ENCODE results near the gene RANBP9.

RANBP9 gene

DNA sequence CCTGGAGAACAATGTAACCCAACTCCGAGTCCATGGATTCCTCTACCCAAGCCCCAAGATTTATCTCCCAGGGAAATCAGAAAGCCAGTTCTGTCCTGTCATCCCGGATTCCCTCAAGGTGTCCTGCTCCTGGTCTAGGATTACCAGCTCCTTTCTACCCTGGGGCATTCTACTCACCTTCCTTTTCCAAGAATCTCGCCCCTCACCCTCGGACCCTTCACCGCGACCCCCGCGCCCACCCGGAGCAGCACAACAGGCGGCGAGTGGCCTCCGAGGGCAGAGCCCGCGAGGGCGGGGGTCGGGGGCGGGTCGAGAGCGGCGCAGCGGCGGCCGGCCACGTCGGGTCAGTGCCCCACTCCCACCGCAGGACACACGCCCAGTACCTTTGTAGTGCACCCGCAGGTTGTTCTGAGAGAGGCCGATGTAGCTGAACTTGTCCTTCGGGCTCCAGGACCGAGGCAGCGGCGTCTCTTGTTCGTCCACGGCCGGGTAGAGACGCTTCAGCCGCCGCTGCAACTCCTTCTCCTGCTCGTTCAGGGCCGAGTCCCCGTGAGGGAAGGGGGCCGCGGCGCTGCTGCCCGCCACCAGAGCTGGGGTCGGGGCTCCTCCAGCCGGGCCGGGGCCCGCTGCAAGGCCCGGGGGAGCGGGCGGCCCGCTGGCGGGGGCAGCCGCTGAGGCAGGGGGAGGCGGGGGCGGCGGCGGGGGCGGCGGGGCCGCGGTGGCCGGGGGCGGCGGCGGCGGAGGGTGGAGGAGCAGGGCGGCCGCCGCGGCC lies 897 bp downstream of the RANBP9 start:
- DNase-seq: peak; percentile 19

DNA sequence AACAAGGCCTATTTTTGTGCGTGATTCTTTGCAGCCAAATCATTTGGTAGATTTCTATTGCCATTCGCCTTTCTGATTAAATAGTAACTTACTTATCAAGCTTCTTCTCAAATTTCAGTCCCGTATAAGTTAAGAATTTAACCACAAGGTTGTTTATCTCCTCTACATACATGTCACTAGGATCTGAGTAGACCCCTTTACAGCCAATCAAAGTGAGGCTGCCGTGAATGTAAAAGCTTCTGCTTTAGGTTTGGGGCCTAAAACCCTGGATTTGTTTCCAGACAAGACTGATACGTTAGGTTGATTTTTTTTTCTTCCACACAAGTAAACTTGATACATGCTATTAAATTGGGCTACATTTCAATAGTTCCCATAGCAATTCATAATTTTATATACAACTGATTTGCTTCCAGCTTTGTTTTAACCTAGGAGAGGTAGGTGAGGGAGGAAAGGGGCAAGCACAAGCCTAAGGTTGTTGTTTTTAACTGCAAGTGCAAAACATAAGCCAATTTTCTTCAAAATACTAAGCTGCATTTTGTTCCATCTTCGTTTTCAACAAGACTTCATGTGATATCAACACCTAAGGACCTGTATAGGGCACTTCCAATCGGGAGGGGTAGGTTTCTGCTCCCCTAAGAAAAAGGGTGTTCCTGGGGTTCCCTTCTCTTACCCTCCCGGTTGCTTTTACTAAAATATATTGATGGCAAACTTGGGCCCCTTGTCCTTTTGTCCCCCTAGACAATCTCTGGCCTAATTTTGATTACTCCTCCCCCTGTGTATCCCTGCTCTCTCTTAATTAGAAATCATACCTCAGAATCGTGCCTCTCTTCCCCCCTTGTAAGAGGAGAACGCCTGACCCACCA lies 1.7 kb downstream of the RANBP9 start:
- peak; percentile 81 for DNase-seq

DNA sequence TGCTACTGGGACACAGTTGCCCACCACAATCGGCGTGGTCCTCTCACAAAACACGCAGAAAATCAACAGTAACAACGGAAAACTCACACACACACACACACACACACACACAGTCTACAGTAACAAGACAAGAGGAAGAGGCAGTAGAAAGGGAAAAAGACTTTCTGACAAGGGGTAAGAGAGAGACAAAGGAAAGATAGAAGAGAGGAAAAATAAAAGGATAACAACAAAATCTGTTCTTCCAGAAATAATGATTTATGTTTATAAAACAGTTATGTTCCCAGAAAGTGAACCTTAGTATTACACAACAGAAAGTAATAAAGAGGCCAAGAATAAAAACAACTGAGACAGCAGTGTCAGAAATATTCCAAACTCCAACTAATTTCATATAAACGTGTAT lies 2.9 kb downstream of the RANBP9 start:
- no peak for DNase-seq

DNA sequence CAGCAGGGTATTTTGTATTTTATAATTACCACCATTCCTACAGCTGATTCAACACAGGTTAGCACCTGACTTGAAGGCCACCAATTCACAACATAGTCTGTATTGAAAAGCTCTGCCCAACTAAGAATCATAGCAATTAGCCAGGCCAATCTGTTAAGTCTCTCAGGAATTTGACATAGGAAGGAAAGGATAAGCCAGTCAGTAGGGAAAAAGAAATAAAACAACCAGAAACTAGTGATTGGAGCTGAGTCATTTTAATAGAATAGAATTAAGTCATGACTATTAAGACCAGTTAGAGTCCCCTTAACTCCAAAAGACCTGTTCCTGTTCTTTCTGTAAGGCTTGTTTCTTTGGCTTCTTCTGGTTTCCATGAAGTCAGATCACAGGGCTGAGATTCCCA lies 8.1 kb downstream of the RANBP9 start:
- no peak for DNase-seq

DNA sequence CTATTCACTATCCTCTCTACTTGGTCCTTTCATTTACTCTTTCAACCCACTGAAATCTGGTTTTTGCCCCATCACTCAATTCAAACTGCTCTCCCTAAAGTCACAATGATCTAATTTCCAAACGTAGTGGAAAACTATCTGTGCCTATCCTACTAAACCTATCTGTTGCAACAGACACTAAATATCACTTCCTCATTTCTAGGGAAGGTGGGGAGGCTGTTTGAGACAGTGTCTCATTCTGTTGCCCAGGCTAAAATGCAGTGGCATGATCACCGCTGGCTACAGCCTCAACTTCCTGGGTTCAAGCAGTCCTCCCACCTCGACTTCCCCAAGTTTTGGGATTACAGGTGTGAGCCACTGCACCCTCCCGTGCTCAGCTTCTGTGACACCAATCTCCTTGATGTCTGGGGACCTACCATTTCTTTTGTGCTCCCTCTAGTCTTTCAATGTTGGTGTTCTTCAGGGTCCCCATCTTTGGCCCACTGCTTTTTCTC lies 8.8 kb downstream of the RANBP9 start:
- DNase-seq: peak; percentile 72

DNA sequence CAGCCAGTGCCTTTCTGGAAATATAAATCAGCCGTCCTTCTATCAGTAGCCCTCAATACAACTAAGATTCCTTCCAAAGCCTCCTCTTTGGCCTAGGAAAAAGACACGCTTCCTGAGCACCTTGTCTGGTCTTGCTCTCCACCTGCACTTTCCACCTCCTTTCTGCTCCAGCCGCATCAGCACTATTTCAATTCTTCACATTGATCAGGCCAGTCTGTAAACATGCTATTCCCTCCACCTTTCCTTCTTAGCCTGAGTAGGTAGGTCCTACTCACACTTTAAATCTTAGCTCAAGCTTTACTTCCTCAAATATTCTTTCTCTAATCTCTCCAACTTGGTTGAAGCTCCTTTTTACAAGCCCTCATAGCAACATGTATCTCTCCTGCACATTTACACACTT lies 11.4 kb downstream of the RANBP9 start:
- DNase-seq: no peak

DNA sequence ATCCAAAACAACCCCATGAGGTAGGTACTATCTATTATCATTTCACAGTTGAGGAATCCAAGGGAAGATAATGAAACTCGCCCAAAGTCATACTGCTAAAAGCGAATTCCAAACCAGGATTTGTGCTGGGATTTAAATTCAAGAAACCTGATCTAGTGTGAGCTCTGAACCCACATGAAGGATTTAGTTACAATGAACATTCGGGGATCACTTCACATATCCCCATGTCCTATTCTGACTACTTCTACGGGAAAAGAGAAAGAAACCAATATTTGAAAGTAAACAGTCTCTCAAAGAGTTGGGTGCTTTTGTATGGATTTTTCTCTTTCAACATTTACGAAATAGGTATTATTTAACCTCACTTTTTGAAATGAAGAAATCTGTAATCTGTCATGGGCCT lies 12.9 kb downstream of the RANBP9 start:
- DNase-seq: no peak

DNA sequence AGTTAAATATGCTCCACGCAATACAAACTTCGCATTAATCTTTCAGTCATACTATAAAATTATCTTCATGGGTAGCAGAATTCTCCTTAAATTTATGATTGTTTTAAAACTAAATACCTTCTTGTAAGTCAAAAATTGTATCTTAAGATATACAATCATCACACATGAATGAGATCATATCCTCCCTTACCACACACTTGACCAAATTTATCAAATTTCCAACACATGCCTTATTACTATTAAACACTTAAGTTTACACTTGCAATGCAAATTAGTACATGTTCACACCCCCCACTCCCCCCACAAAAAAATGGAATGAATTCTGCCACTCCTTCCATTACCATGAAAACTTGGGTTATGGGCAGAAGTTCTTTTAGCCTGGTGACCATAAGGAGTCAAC lies 13.8 kb downstream of the RANBP9 start:
- no peak for DNase-seq

DNA sequence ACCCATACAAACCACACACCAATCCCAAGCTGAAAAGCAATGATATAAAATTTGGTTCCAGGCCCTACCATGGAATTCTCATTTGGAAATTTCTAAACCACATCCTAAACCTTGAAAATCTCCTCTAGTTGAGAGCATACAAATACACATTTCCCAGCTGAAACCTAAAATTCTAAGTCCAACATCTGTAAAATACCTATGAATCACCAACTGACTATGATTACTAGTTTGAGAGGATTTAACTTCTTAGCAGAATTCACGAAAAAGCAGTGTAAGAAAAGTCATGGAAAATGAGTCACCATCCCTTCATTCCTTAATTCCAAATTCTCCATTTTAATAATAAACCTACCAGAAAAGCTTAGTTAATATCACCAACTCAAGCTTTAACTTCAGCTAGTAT lies 15.4 kb downstream of the RANBP9 start:
- no peak for DNase-seq

DNA sequence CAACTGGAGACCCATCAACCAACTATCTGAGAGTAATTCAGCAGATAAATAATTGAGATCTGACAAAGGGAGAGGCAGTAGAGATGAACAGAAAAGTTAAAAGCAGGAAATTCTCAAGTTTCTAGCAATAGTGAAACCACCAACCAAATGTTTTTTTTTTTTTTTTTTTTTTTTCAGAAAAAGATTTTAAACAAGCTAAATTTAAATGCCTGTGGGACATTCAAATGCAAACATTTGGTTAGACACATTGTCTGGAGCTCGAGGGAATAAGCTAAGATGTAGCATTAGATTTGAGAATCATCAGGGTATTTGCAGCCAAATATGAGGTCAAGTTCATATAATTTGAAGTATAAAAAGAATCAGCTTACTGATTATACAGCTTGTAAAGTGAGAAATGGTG lies 16.4 kb downstream of the RANBP9 start:
- DNase-seq: no peak

DNA sequence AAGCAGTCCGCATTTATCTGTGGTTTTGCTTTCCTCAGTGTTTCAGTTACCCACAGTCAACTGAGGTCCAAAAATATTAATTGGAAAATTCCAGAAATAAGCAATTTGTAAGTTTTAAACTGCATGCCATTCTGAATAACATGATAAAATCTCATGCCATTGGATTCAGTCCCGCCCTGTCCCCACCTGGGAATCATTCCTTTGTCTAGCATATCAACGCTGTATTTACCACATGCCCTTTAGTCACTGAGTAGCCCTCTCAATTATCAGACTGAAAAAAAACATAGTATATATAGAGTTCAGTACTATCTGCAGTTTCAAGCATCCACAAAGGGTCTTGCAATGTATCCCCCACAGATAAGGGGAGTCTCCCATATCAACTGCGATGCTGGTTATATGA lies 17.1 kb downstream of the RANBP9 start:
- no peak for DNase-seq

DNA sequence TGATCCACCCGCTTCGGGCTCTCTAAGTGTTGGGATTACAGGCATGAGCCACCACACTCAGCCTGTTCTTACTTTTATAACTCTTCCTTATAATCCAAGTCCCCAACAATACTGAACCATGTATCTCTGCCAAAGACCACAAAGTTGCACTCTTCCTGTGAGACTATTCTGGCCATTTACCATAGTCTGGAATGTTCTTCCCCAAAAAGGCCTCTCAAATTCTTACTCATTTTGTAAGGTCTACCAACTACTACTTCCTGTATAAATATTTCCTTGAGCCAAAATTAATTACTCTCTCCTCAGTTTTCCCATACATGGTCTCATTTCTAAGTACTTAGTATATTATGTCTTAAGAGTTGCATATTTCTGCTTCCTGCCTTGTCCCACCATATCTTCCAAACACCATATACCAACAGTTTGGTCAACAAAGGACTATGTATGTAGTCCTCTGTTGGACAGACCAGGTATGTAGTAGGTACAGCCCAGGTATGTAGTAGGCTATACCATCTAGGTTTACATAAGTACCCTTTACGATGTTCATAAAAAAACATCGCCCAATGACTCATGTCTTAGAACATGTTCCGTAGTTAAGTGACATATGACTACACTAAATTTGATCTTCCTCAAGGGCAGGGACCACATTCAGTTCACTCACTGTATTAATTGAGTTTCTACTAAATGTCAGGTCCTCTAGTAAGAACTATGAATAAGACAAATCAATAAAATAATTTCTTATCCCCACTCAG lies 22.0 kb downstream of the RANBP9 start:
- DNase-seq: no peak

DNA sequence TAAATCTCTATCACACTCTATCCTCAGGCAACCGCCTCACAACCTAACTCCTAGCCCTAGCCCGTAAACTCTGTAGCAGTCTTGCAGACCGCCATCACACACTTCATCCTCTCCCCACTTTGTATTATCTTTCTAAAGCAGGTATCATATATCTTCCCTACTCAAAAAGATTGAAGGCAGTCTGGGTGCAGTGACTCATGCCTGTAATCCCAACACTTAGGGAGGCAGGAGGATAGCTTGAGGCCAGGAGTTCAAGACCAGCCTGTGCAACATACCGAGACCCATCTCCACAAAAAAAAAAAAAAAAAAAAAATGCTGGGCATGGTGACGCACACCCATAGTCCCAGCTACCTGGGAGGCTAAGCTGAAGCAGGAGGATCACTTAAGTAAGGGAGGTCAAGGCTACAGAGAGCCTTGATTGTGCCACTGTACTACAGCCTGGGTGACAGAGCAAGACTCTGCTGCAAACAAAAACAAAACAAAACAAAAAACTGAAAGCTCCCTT lies 22.9 kb downstream of the RANBP9 start:
- DNase-seq: no peak

DNA sequence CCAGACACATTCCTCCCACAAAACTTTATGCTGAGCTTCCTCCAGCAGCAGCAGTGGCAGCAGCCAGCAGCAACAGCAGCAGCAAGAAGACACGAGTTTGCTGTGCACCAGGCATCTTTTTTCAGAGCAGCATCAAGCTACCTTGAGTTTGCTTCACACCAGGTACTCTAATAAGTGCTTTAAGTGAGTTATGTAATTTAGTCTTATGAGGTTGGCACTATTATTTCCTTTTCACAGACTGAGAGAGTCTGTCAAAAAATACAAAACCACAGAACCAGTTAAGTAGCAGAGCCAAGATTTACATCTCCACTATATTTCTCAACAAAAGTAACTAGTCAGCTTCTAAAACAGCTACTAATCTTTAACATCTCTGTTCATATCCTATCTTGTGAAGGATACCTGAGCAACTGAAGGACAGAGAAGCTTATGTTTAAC lies 23.7 kb downstream of the RANBP9 start:
- DNase-seq: no peak

DNA sequence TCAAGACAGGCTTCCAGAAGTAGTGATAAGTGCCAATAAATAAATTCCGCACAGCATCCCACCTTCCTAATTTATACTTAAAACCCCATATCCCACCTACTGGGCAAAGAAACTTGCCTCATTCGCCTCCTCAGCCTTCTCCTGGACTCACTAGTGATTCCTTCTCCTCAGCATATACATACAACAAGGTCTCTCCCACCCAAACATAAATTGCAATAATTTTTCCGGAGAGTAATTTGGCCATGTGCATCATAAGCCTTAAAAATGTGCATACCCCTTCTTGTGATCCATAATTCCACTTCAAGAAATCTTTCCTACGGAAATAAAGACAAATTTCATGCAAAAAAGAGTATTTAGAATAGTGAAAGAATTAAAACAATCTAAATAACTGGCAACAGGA lies 26.8 kb downstream of the RANBP9 start:
- no peak for DNase-seq

DNA sequence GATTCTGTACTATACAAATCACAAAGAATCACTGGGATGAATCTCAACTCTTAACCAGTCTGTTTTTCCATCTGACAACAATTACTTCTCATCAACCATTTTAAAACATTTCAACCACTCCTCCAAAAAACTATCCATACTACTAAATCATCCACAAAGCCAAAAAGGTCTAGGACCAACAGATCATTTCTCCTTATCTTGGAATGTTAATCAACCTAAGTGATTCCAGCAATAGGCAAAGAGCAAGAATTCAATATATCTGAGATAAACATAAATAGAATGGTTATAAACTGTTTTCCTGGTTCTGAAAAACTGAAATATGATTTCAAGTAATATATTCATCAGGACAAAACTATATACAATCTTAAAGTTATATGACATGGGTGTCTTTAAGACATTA lies 28.6 kb downstream of the RANBP9 start:
- DNase-seq: no peak

DNA sequence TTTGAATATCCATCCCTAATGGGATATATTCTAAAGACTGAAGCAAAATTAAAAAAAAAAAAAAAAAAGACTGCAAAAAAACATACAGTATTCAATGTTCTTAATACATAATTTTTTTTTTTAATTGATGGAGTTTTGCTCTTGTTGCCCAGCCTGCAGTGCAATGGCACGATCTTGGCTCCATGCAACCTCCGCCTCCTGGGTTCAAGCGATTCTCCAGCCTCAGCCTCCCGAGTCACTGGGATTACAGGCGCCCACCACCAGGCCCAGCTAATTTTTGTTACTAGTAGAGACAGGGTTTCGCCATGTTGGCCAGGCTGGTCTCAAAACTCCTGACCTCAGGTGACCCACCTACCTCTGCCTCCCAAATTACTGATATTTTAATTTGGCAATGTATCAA lies 29.3 kb downstream of the RANBP9 start:
- DNase-seq: no peak

DNA sequence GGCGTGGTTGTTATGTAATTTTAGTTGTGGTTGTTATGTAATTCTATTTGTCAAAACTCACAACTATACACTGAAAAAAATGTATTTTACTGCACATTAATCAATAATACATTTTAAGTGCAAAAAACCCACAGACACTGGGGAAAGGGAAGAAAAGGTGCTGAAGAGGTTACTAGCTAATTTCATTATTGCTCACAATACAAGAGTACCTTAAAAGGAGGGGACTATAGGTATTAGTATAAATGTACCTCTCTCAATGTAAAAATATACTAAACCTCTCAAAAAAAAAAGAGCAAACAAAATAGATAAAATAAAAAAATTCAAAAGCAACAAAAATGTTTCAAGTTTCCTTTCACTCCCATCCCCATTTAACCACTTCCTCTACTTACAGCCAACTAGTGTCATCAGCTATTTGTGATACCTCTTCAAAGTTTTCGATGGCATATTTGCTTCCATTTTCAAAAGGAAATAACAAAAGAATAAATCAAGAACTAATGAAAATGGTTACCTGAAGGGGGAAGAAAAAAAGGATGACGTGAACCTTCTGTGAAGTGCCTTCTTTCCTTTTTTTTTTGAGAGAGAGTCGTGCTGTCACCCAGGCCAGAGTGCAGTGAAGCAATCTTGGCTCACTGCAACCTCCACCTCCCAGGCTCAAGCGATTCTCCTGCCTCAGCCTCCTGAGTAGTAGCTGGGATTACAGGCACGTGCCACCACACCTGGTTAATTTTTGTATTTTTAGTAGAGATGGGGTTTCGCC lies 30.2 kb downstream of the RANBP9 start:
- no peak for DNase-seq

DNA sequence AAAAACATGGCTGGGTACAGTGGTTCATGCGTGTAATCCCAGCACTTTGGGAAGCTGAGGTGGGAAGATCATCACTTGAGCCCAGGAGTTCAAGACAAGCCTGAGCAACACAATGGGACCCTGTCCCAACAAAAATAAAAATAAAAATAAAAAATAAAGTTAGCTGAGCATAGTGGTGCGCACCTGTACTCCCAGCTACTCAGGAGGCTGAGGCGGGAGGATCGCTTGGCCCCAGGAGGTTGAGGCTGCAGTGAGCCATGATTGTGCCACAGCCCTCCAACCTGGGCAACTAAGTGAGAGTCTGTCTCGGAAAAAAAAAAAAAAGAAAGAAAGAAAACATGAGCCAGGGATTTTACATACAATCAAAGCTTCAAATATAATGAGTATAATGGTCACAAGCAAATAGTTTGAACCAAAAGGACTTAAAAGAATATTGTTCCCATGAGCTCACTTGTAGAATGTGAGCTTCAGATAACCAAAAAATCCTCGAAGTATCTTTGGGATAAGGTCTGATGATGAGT lies 31.1 kb downstream of the RANBP9 start:
- DNase-seq: no peak

DNA sequence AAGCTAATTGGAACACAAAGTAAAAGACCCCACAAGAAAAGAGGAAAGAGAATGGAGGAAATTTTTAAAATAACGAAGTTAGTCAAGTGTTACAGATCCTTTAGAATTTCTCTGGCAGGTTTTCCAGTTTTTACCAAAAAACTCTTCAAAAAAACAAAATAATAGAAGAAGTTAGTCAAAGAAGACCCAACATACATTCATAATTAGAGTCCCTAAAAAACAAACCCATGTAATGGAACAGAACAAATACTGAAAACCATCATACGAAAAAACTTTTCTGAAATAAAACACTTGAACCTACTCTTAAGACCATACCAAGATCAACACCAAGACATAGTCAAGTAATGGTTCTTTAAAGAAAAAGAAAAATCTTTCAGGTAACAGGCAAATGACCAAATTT lies 31.6 kb downstream of the RANBP9 start:
- no peak for DNase-seq

DNA sequence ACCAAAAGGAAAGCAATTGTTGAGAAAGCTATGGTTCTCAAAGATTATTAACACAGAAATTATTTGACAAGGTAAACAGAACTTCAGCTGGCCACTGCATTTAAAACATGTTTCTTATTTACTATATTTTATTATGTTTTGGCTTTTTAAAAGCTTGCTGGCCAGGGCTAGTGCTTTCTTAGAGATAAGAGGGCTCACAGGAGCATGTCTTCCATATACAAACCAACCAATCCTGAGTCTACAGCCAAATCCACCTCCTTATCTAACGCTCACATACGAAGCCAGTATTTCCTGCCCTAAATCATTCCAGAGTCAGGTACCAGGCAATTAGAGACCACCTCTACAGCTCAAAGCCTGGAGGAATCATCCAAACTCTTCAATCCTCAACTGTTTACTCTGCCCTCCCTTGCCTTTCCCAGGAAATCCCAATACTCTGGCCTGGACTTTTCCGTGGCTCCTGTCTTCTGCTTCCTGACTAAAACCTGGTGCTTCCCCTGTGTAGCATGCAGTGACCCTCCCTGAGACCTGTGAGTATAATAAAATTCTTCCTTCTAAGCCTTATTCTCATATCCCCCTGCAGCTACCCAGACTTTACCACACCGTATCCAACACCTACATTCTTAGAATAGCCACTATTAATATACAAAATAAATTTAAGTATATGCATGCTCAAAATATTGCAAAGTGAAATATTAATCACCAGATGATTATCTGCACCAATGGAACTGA lies 33.2 kb downstream of the RANBP9 start:
- DNase-seq: peak; percentile 95

DNA sequence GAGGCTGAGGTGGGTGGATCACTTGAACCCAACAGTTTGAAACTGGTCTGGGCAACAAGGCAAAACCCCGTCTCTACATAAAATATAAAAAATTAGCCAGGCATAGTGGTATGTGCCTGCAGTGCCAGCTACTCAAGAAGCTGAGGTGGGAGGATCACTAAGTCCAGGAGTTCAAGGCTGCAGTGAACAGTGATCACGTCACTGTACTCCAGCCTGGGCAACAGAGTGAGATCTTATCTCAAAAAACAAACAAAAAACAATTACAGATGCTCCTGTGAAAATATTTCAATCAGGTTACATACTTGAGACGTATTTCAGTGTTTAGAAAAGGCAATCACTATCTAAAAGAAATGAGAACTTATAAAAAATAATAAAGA lies 33.8 kb downstream of the RANBP9 start:
- peak; percentile 72 for DNase-seq
